Ishikawa (cell line): ENCODE measurements around the gene RGL3.

Source experiments
- CEBPB ChIP-seq: IDR thresholded peaks from 2 replicates; pipeline ENCODE4 v1.6.1; 2012
- CREB1 ChIP-seq: IDR thresholded peaks from 2 replicates; pipeline ENCODE4 v1.6.1; 2012; ENCODE audit warnings: low read depth
- EGR1 ChIP-seq: IDR thresholded peaks from 2 replicates; pipeline ENCODE4 v1.6.1; 2012
- EP300 ChIP-seq: IDR thresholded peaks from 2 replicates; pipeline ENCODE4 v1.6.1; 2012; ENCODE audit warnings: borderline replicate concordance
- FOXM1 ChIP-seq: IDR thresholded peaks from 2 replicates; pipeline ENCODE4 v1.6.1; 2012; ENCODE audit warnings: low read depth, borderline replicate concordance
- MAX ChIP-seq: IDR thresholded peaks from 2 replicates; pipeline ENCODE4 v1.6.1; 2012
- NFIC ChIP-seq: IDR thresholded peaks from 2 replicates; pipeline ENCODE4 v1.6.1; 2012
- RAD21 ChIP-seq: IDR thresholded peaks from 2 replicates; pipeline ENCODE4 v1.6.1; 2012; ENCODE audit warnings: low read depth
- REST ChIP-seq: IDR thresholded peaks from 2 replicates; pipeline ENCODE4 v1.6.1; 2012; ENCODE audit warnings: low read depth, mild to moderate bottlenecking
- TAF1 ChIP-seq: IDR thresholded peaks from 2 replicates; pipeline ENCODE4 v1.6.1; 2012; ENCODE audit warnings: low read depth, mild to moderate bottlenecking
- TCF12 ChIP-seq: IDR thresholded peaks from 2 replicates; pipeline ENCODE4 v1.6.1; 2012; ENCODE audit warnings: low read depth
- TEAD4 ChIP-seq: IDR thresholded peaks from 2 replicates; pipeline ENCODE4 v1.6.1; 2012
- USF1 ChIP-seq: IDR thresholded peaks from 2 replicates; pipeline ENCODE4 v1.6.1; 2012
- YY1 ChIP-seq: IDR thresholded peaks from 2 replicates; pipeline ENCODE4 v1.6.1; 2012; ENCODE audit warnings: low read depth
- ZBTB7A ChIP-seq: IDR thresholded peaks from 2 replicates; pipeline ENCODE4 v1.6.1; 2012; ENCODE audit warnings: low read depth

RGL3 gene

GRCh38 chr19:11384778-11385129 lies 34.4 kb downstream of the RGL3 start:
- no peak for TF ChIP-seq YY1
- no peak for TF ChIP-seq ZBTB7A
- TF ChIP-seq TCF12 = no peak
- no peak for TF ChIP-seq TEAD4
- no peak for TF ChIP-seq CEBPB

- TF ChIP-seq CREB1 (no peak), EGR1 (no peak), ZBTB7A (no peak), FOXM1 (no peak), NFIC (no peak), TAF1 (no peak), RAD21 (no peak), TEAD4 (no peak), CEBPB (no peak), YY1 (no peak)
Observed at GRCh38 chr19:11383706-11384048, 35.4 kb downstream of the RGL3 start.

GRCh38 chr19:11382898-11383705 lies 36.0 kb downstream of the RGL3 start:
- no peak for TF ChIP-seq CREB1
- no peak for TF ChIP-seq FOXM1
- no peak for TF ChIP-seq NFIC
- TF ChIP-seq ZBTB7A = peak; percentile 23; the same call in 1 of the 2 replicates
- TF ChIP-seq TCF12 = peak; percentile 46; the same call in 1 of the 2 replicates
- TF ChIP-seq CEBPB = no peak
- TF ChIP-seq RAD21 = peak; percentile 51
- TF ChIP-seq YY1 = no peak
- no peak for TF ChIP-seq MAX
- 0 out of 2 replicates have a peak, but pooled peaks have one; percentile 16 for TF ChIP-seq TEAD4

DNA sequence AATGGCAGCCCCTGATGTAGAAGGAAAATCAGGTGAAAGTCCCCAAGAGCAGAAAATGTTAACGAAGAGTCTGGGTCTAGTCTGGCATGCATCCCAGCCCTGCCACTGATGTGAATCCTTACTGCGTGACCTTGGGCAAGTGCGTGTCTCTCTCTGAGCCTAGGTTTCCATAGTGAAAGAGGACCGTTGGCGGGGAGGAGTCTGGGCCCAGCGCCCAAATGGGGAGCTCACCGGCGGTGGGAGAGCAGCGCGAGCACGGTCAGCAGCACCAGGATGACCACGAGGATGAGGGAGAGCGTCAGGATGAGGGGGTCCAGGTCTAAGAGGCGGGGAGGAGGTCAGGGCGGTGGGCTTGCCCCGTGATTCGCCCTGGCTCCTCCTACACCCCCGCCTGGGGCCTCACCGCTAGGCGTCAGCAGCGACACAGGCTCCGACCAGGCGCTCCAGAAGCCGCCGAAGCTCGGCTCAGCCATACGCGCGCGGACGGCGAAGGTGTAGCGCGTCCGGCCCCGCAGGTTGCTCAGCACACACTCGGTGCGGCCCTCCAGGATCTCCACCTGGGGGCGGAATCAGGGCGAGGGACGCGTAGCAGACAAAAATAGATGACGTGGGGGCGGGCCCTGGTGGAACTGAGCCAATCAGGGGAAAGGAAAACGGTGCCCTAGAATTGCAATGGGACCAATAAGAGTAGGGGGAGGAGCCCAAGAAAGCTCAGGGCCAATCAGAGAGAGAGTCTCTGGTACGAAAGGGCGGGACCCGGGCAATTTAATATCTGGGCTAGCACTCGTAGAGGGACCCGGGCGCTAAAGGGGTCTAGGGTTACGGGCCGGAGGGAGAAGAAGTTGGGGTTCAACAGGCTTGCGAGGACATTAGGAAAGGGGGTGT lies 38.2 kb downstream of the RGL3 start:
- peak; percentile 44; the same call in 1 of the 2 replicates for TF ChIP-seq EGR1
- peak; percentile 15; the same call in 1 of the 2 replicates for TF ChIP-seq FOXM1
- TF ChIP-seq YY1 = peak; percentile 60; the same call in 1 of the 2 replicates
- TF ChIP-seq USF1 = no peak
- peak; percentile 51; the same call in 1 of the 2 replicates for TF ChIP-seq TAF1
- TF ChIP-seq ZBTB7A = 0 out of 2 replicates have a peak, but pooled peaks have one; percentile 77
- 0 out of 2 replicates have a peak, but pooled peaks have one; percentile 5 for TF ChIP-seq NFIC
- TF ChIP-seq TEAD4 = peak; percentile 45
- TF ChIP-seq CEBPB = no peak
- TF ChIP-seq REST = no peak
- peak; percentile 52; the same call in 1 of the 2 replicates for TF ChIP-seq CREB1
- TF ChIP-seq RAD21 = peak; percentile 60
- TF ChIP-seq MAX = peak; percentile 81
- peak; percentile 41; the same call in 1 of the 2 replicates for TF ChIP-seq TCF12
- TF ChIP-seq EP300 = no peak; the same call in 1 of the 2 replicates

DNA sequence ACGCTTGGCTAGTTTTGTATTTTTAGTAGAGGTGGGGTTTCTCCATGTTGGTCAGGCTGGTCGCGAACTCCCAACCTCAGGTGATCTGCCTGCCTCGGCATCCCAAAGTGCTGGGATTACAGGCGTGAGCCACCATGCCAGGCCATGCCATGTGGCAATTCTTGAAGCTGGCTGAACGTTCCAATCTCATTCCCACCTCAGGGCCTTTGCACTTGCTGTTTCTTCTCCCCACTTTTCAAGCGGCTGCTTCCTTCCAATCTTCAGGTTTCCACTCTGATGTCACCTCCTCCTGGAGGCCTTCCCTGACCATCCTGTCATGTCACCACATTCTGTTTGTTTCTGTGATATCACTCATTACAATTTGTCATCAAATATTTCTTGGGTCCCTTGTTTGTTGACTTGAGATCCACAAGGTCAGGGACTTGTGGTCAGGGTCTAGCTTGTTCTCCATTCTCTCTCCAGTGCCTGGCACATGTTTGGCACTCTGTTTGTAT lies 39.2 kb downstream of the RGL3 start:
- TF ChIP-seq EGR1 (no peak), RAD21 (no peak), EP300 (no peak), FOXM1 (no peak), TCF12 (no peak), MAX (peak; percentile 9; the same call in 1 of the 2 replicates), NFIC (no peak), ZBTB7A (no peak), CREB1 (no peak)

DNA sequence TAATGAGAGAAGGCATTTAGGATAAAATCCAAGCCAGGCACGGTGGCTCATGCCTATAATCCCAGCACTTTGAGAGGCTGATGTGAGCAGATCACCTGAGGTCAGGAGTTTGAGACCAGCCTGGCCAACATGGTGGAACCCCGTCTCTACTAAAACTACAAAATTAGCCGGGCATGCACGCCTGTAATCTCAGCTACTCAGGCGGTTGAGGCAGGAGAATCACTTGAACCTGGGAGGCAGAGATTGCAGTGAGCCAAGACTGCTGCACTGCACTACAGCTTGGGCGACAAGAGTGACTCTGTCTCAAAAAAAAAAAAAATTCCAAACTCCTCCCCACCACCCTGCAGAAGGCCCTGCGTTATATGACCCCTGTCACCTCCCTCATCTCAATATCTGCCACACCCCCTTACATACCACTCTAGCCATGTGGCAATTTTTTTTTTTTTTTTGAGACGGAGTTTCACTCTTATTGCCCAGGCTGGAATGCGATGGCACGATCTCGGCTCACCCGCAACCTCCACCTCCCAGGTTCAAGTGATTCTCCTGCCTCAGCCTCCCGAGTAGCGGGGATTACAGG lies 39.8 kb downstream of the RGL3 start:
- TF ChIP-seq TEAD4 = peak; percentile 54
- 0 out of 2 replicates have a peak, but pooled peaks have one; percentile 29 for TF ChIP-seq MAX
